ENCODE measurements around the gene ANK2.

Gene ANK2

DNA sequence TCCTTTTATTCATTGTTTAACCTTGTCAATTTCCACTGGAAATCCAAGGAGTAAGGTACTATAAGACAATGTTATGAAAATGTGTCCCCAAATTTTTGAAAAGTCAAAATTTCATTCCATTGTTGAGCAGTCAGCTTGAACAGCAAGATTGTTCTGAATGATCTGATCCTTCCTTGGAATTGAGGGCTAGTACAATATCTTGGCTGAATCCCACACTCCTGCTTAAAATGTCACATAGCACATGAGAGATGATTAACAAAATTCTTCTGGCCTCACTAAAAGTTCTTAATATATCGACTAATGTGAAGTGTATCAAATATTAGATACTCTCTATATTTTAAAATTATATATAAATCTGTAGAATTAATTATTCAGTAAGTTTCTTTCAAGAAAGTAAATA lies 104.8 kb downstream of the ANK2 start:
- Histone ChIP-seq H3K27me3 (ENCODE audit: insufficient read depth, low read length) (no peaks in the 10 kb centered on the region), H3K36me3 (ENCODE audit: insufficient read depth, low read depth, low read length) (no peaks in the 10 kb centered on the region), H3K9me3 (ENCODE audit: insufficient read depth, low read depth, low read length) (no peaks in the 10 kb centered on the region), H3K27ac (ENCODE audit: low read length) (no peak overlapping the region), H3K4me1 (ENCODE audit: insufficient read depth, low read length) (no peaks in the 10 kb centered on the region), H3K9ac (ENCODE audit: low read depth, low read length) (no peak overlapping the region), H3K4me3 (ENCODE audit: low read length) (no peak overlapping the region)

DNA sequence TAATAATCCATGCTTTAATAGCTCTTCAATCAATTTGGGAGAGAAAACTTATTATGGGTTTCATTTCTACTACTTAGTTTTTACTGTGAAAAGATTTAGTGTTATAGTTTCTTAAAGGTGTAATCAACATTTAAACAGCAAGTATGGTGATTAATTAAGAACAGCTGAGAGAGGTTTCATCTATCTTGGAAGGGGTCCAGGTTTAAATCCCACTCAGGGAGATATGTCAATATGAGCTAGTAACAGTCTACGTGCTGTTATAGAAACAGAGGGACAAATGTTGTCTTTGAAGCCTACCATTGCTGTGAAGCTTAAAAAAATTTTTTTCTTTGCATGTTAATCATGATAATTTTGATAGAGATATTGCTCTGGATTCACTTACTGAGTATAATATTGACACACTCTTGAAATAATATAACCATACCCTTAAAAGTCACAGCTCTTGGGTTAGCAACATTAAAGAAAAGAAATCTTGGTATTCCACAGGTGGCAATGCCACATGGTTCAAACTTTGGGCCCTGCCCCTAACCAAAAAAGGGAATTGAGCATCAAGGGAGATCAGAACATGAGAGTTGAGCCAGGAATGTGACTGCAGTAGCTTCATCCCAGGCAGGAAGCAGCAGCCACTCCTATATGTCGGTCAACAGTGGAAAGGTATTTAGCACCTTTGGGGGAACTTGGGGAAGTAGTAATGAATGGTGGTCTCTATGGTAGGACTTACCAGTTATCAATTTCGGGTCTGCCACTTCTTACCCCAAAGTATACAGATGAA lies 107.8 kb downstream of the ANK2 start:
- H3K4me3 ChIP-seq (ENCODE audit: low read length), result no peak overlapping the region
- H3K9ac ChIP-seq (ENCODE audit: low read depth, low read length), result no peak overlapping the region
- no peak overlapping the region for H3K27ac ChIP-seq (ENCODE audit: low read length)
- no peaks in the 10 kb centered on the region for H3K36me3 ChIP-seq (ENCODE audit: insufficient read depth, low read depth, low read length)
- H3K27me3 ChIP-seq (ENCODE audit: insufficient read depth, low read length), result no peaks in the 10 kb centered on the region
- H3K9me3 ChIP-seq (ENCODE audit: insufficient read depth, low read depth, low read length), result no peaks in the 10 kb centered on the region
- H3K4me1 ChIP-seq (ENCODE audit: insufficient read depth, low read length), result no peaks in the 10 kb centered on the region

DNA sequence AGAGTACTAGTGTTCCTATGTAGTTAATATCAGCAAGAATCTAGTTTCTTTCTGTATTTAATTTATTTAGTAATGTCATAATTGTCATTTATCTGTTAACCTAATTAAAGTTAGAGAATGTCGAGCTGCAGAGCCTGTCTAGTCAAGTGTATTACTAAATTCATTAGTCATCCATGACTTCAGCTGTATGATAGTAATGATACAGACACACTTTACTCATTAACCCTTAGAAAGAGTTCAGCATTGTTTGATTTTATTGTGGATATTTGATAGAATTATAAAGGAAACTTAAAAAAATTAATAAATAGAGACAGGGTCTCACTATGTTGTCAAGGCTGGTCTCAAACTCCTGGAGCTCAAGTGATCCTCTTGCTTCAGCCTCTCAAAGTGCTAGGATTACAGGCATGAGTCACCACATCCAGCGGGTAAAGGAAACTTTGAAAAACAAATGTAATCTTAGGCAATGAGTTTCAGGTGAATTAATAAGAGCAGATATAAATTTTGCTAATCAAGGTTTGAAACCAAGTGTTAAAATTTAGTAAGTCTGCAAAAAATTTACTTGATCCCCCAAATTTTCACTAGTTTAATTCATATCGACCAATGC lies 110.6 kb downstream of the ANK2 start:
- Histone ChIP-seq H3K9me3 (ENCODE audit: insufficient read depth, low read depth, low read length) (no peaks in the 10 kb centered on the region), H3K4me3 (ENCODE audit: low read length) (no peak overlapping the region), H3K27ac (ENCODE audit: low read length) (no peak overlapping the region)

GRCh38 chr4:113160548-113160947 lies 111.1 kb downstream of the ANK2 start:
- H3K27me3 ChIP-seq (ENCODE audit: insufficient read depth, low read length), result no peaks in the 10 kb centered on the region
- H3K4me1 ChIP-seq (ENCODE audit: insufficient read depth, low read length), result no peaks in the 10 kb centered on the region
- no peak overlapping the region for H3K9ac ChIP-seq (ENCODE audit: low read depth, low read length)
- H3K36me3 ChIP-seq (ENCODE audit: insufficient read depth, low read depth, low read length), result no peaks in the 10 kb centered on the region
- H3K27ac ChIP-seq (ENCODE audit: low read length), result no peak overlapping the region
- no peak overlapping the region for H3K4me3 ChIP-seq (ENCODE audit: low read length)
- no peaks in the 10 kb centered on the region for H3K9me3 ChIP-seq (ENCODE audit: insufficient read depth, low read depth, low read length)

More for the DNA sequence above, 110.6 kb downstream of the ANK2 start:
- H3K27me3 ChIP-seq (ENCODE audit: insufficient read depth, low read length), result no peaks in the 10 kb centered on the region
- no peaks in the 10 kb centered on the region for H3K4me1 ChIP-seq (ENCODE audit: insufficient read depth, low read length)
- H3K9ac ChIP-seq (ENCODE audit: low read depth, low read length), result no peak overlapping the region
- no peaks in the 10 kb centered on the region for H3K36me3 ChIP-seq (ENCODE audit: insufficient read depth, low read depth, low read length)

- Histone ChIP-seq H3K9ac (ENCODE audit: low read depth, low read length) (no peak overlapping the region), H3K4me3 (ENCODE audit: low read length) (no peak overlapping the region), H3K27ac (ENCODE audit: low read length) (no peak overlapping the region), H3K4me1 (ENCODE audit: insufficient read depth, low read length) (no peaks in the 10 kb centered on the region), H3K27me3 (ENCODE audit: insufficient read depth, low read length) (no peaks in the 10 kb centered on the region), H3K9me3 (ENCODE audit: insufficient read depth, low read depth, low read length) (no peaks in the 10 kb centered on the region), H3K36me3 (ENCODE audit: insufficient read depth, low read depth, low read length) (no peaks in the 10 kb centered on the region)
Measured at GRCh38 chr4:113162089-113162488, 112.6 kb downstream of the ANK2 start.

- Histone ChIP-seq H3K4me1 (ENCODE audit: insufficient read depth, low read length) (peaks cover 17% of the 10 kb centered on the region), H3K9ac (ENCODE audit: low read depth, low read length) (peak overlapping the region; percentile 1; the same call in 1 of the 2 replicates), H3K27ac (ENCODE audit: low read length) (peak overlapping the region; percentile 54), H3K27me3 (ENCODE audit: insufficient read depth, low read length) (no peaks in the 10 kb centered on the region), H3K9me3 (ENCODE audit: insufficient read depth, low read depth, low read length) (no peaks in the 10 kb centered on the region), H3K4me3 (ENCODE audit: low read length) (no peak overlapping the region), H3K36me3 (ENCODE audit: insufficient read depth, low read depth, low read length) (no peaks in the 10 kb centered on the region)
Measured at GRCh38 chr4:113169368-113169767, 119.9 kb downstream of the ANK2 start.

- no peaks in the 10 kb centered on the region for H3K9me3 ChIP-seq (ENCODE audit: insufficient read depth, low read depth, low read length)
- H3K27me3 ChIP-seq (ENCODE audit: insufficient read depth, low read length), result no peaks in the 10 kb centered on the region
- H3K27ac ChIP-seq (ENCODE audit: low read length), result no peak overlapping the region
- peaks cover 17% of the 10 kb centered on the region for H3K4me1 ChIP-seq (ENCODE audit: insufficient read depth, low read length)
- no peak overlapping the region for H3K4me3 ChIP-seq (ENCODE audit: low read length)
- no peaks in the 10 kb centered on the region for H3K36me3 ChIP-seq (ENCODE audit: insufficient read depth, low read depth, low read length)
- no peak overlapping the region for H3K9ac ChIP-seq (ENCODE audit: low read depth, low read length)
Measured at GRCh38 chr4:113170115-113170804, 120.8 kb downstream of the ANK2 start.

DNA sequence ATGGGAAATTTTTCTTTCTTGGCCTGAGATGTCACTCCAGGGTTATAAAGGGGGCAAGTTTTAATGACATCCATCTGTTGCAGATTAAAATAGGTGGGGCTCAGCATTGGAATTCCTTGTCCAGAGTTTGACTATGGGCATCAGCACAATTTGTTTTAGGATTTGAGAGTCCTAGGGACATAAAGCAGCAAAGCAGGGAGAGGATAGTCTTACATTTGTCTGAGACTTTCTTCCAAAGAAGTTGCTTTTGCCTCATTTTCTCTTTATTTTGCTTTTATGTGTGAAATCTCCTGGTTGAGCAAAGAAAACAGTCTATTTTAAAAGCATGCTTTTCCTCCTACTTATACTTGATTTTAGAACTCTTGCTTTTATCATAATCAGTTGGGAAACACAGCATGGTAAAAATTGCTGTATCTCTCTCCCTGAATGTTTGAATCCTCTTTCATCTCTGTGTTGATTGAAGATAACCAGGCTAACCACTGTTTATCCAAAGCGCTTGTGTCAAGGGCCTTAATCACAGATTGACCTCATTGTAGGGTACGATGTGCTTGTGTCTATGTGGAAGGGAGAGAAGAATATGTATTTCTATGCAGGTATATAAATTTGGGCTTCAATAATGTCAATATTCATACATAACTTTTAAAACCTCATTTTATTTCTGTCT lies 121.5 kb downstream of the ANK2 start:
- H3K4me3 ChIP-seq (ENCODE audit: low read length), result no peak overlapping the region

GRCh38 chr4:113173126-113173792 lies 123.8 kb downstream of the ANK2 start:
- Histone ChIP-seq H3K9ac (ENCODE audit: low read depth, low read length) (no peak overlapping the region), H3K4me1 (ENCODE audit: insufficient read depth, low read length) (peaks cover 16% of the 10 kb centered on the region), H3K9me3 (ENCODE audit: insufficient read depth, low read depth, low read length) (no peaks in the 10 kb centered on the region), H3K36me3 (ENCODE audit: insufficient read depth, low read depth, low read length) (0 out of 2 replicates have a peak, but pooled peaks cover 4% of the 10 kb centered on the region), H3K27me3 (ENCODE audit: insufficient read depth, low read length) (no peaks in the 10 kb centered on the region), H3K4me3 (ENCODE audit: low read length) (no peak overlapping the region), H3K27ac (ENCODE audit: low read length) (no peak overlapping the region)

More for the DNA sequence above, 121.5 kb downstream of the ANK2 start:
- peaks cover 17% of the 10 kb centered on the region for H3K4me1 ChIP-seq (ENCODE audit: insufficient read depth, low read length)
- H3K9me3 ChIP-seq (ENCODE audit: insufficient read depth, low read depth, low read length), result no peaks in the 10 kb centered on the region
- 0 out of 2 replicates have a peak, but pooled peaks cover under 1% of the 10 kb centered on the region for H3K36me3 ChIP-seq (ENCODE audit: insufficient read depth, low read depth, low read length)
- H3K9ac ChIP-seq (ENCODE audit: low read depth, low read length), result no peak overlapping the region
- H3K27me3 ChIP-seq (ENCODE audit: insufficient read depth, low read length), result no peaks in the 10 kb centered on the region
- no peak overlapping the region for H3K27ac ChIP-seq (ENCODE audit: low read length)

- Histone ChIP-seq H3K36me3 (ENCODE audit: insufficient read depth, low read depth, low read length) (0 out of 2 replicates have a peak, but pooled peaks cover 4% of the 10 kb centered on the region), H3K4me3 (ENCODE audit: low read length) (no peak overlapping the region), H3K27ac (ENCODE audit: low read length) (no peak overlapping the region), H3K9me3 (ENCODE audit: insufficient read depth, low read depth, low read length) (no peaks in the 10 kb centered on the region), H3K27me3 (ENCODE audit: insufficient read depth, low read length) (no peaks in the 10 kb centered on the region), H3K4me1 (ENCODE audit: insufficient read depth, low read length) (peaks cover 11% of the 10 kb centered on the region), H3K9ac (ENCODE audit: low read depth, low read length) (no peak overlapping the region)
Measured at GRCh38 chr4:113173793-113174264, 124.4 kb downstream of the ANK2 start.

- Histone ChIP-seq H3K9me3 (ENCODE audit: insufficient read depth, low read depth, low read length) (no peaks in the 10 kb centered on the region), H3K36me3 (ENCODE audit: insufficient read depth, low read depth, low read length) (0 out of 2 replicates have a peak, but pooled peaks cover 4% of the 10 kb centered on the region), H3K4me3 (ENCODE audit: low read length) (no peak overlapping the region), H3K9ac (ENCODE audit: low read depth, low read length) (no peak overlapping the region), H3K27ac (ENCODE audit: low read length) (no peak overlapping the region), H3K4me1 (ENCODE audit: insufficient read depth, low read length) (peaks cover 2% of the 10 kb centered on the region; the same call in 1 of the 2 replicates), H3K27me3 (ENCODE audit: insufficient read depth, low read length) (no peaks in the 10 kb centered on the region)
Measured at GRCh38 chr4:113179091-113179490, 129.6 kb downstream of the ANK2 start.
